Small intestine (tissue), 7 donors: ENCODE results near the gene GAL3ST2. TPM values are rescaled to one million over a fixed set of nuclear protein-coding genes. Genes with fewer than 3 reads are reported as not detected.

Experiments used
- DNase-seq, 2 donors: peaks; one replicate each; pipeline versions ENCODE4 v3.0.0 to v3.0.0-alpha.2; 2013
- FAIRE-seq: peaks from 2 replicates; lab custom pipeline; 2012; peaks lifted over from hg19 to GRCh38; lab: Jason Lieb, UNC
- H3K27ac ChIP-seq, 3 donors: one replicate each; pipeline ENCODE4 v1.5.1; 2013; ENCODE audit warnings: low read length in 2 of 3, mild to moderate bottlenecking in 2 of 3, control low read depth in 1 of 3, inconsistent platforms in 1 of 3, low read depth in 1 of 3, moderate library complexity in 1 of 3
- H3K27me3 ChIP-seq, 3 donors: one replicate each; pipeline ENCODE4 v1.6.1; 2013; ENCODE audit warnings: low read length in 3 of 3, inconsistent platforms in 1 of 3; ENCODE audit not compliant: control insufficient read depth in 3 of 3, insufficient read depth in 3 of 3
- H3K36me3 ChIP-seq, 3 donors: one replicate each; pipeline ENCODE4 v1.6.1; 2013; ENCODE audit warnings: low read length in 3 of 3, inconsistent platforms in 1 of 3, low read depth in 1 of 3, mild to moderate bottlenecking in 1 of 3, moderate library complexity in 1 of 3; ENCODE audit not compliant: control insufficient read depth in 3 of 3, insufficient read depth in 2 of 3
- H3K4me1 ChIP-seq, 3 donors: one replicate each; pipeline ENCODE4 v1.6.1; 2013; ENCODE audit warnings: low read length in 2 of 3, inconsistent platforms in 1 of 3, low read depth in 1 of 3, mild to moderate bottlenecking in 1 of 3, moderate library complexity in 1 of 3; ENCODE audit not compliant: control insufficient read depth in 3 of 3, insufficient read depth in 2 of 3
- H3K4me3 ChIP-seq, 3 donors: one replicate each; pipeline ENCODE4 v1.5.1; 2013; ENCODE audit warnings: low read length in 3 of 3, control low read depth in 1 of 3, inconsistent platforms in 1 of 3, low read depth in 1 of 3, mild to moderate bottlenecking in 1 of 3, moderate library complexity in 1 of 3
- H3K9me3 ChIP-seq, 2 donors: one replicate each; pipeline ENCODE4 v1.6.1; 2013; ENCODE audit warnings: low read depth in 1 of 2, low read length in 1 of 2; ENCODE audit not compliant: control insufficient read depth in 2 of 2, insufficient read depth in 1 of 2
- WGBS, 3 donors: extraction: QIAGEN DNeasy Blood & Tissue Kit; methylation state at CpG; one replicate each; pipeline ENCODE4 v1.1.7; 2013; 5-methylcytosine and 5-hydroxymethylcytosine counted together
- polyA plus RNA-seq, 4 donors: library from polyadenylated mRNA; stranded (reverse) in 3 of 4; unstranded in 1 of 4; fragments of 200-250 nt in 3 of 4; fragments of 120-200 nt in 1 of 4; gene quantifications; one replicate each; pipeline versions ENCODE4 v1.2.1 to v1.2.3, GENCODE V29; 2013
- donor health status: healthy with polysubstance abuse.
- donor health status: control.
- donor health status: control.
- donor health status: Bipolar disorder and iron deficiency.
- donor health status: healthy.

GAL3ST2 gene
- polyA plus RNA-seq, 4 donors, result 0.03 to 0.04 TPM; not detected in 2

GRCh38 chr2:241842067-241842415 is 65.4 kb downstream of the GAL3ST2 start:
- Histone ChIP-seq H3K4me1 (peaks cover 0 to 4% (median 0%) of the 10 kb centered on the region in 3 donors), H3K27ac (no peak overlapping the region), H3K9me3 (no peaks in the 10 kb centered on the region), H3K4me3 (no peak overlapping the region), H3K27me3 (peaks cover 2 to 14% (median 3%) of the 10 kb centered on the region in 3 donors), H3K36me3 (no peaks in the 10 kb centered on the region)
- FAIRE-seq (no peak), DNase-seq (no peak)
- 44 to 81% (median 69%) methylated on average over 11 of the region's 11 CpGs for WGBS, 3 donors

- no peaks in the 10 kb centered on the region for H3K9me3 ChIP-seq
- 40 to 54% (median 47%) methylated on average over 29 of the region's 29 CpGs for WGBS, 3 donors
- H3K27me3 ChIP-seq, result peaks cover 0 to 11% (median 0%) of the 10 kb centered on the region in 3 donors
- no peaks in the 10 kb centered on the region for H3K36me3 ChIP-seq
- peak overlapping the region in 2 of 3 donors; percentile 29 to 56 for H3K27ac ChIP-seq
- H3K4me3 ChIP-seq, result peak overlapping the region in 1 of 3 donors; percentile 20
- peak; percentile 16 to 29 for DNase-seq
- peaks cover 0 to 4% (median 0%) of the 10 kb centered on the region in 3 donors for H3K4me1 ChIP-seq
- no peak for FAIRE-seq
These were observed 66.1 kb downstream of the GAL3ST2 start for GRCh38 chr2:241842620-241843211.

GRCh38 chr2:241843321-241844065 is 66.9 kb downstream of the GAL3ST2 start:
- Histone ChIP-seq H3K4me1 (peaks cover 0 to 4% (median 0%) of the 10 kb centered on the region in 3 donors), H3K36me3 (no peaks in the 10 kb centered on the region), H3K27me3 (peaks cover 0 to 10% (median 0%) of the 10 kb centered on the region in 3 donors), H3K4me3 (peak overlapping the region in 1 of 3 donors; percentile 32), H3K9me3 (no peaks in the 10 kb centered on the region), H3K27ac (peak overlapping the region in 2 of 3 donors; percentile 29 to 56)
- no peak for DNase-seq
- WGBS, 3 donors, result 40 to 48% (median 44%) methylated on average over 34 to 52 of the region's 52 CpGs
- FAIRE-seq, result no peak

- WGBS, 3 donors, result 4 to 6% (median 5%) methylated on average over 41 to 65 of the region's 65 CpGs
- peak overlapping the region in 1 of 3 donors; percentile 71 for H3K27ac ChIP-seq
- FAIRE-seq, result no peak
These were observed 67.6 kb downstream of the GAL3ST2 start for GRCh38 chr2:241844066-241844728.

GRCh38 chr2:241844831-241845578 is 68.4 kb downstream of the GAL3ST2 start:
- Histone ChIP-seq H3K27me3 (peaks cover 0 to 10% (median 0%) of the 10 kb centered on the region in 3 donors), H3K4me1 (peaks cover 0 to 4% (median 0%) of the 10 kb centered on the region in 3 donors), H3K36me3 (no peaks in the 10 kb centered on the region), H3K27ac (peak overlapping the region in 1 of 3 donors; percentile 71), H3K9me3 (no peaks in the 10 kb centered on the region), H3K4me3 (no peak overlapping the region)
- no peak for FAIRE-seq
- DNase-seq, result no peak
- 74 to 81% (median 78%) methylated on average over 37 of the region's 37 CpGs for WGBS, 3 donors

More at GRCh38 chr2:241844066-241844728, 67.6 kb downstream of the GAL3ST2 start:
- no peaks in the 10 kb centered on the region for H3K36me3 ChIP-seq
- peak; percentile 64 to 88 for DNase-seq
- no peaks in the 10 kb centered on the region for H3K9me3 ChIP-seq
- H3K4me3 ChIP-seq, result peak overlapping the region; percentile 18 to 32 (median 22)
- H3K4me1 ChIP-seq, result peaks cover 0 to 4% (median 0%) of the 10 kb centered on the region in 3 donors
- peaks cover 0 to 10% (median 0%) of the 10 kb centered on the region in 3 donors for H3K27me3 ChIP-seq

- WGBS, 3 donors, result 82 to 88% (median 86%) methylated on average over 21 to 22 of the region's 22 CpGs
- Histone ChIP-seq H3K4me1 (peaks cover 0 to 4% (median 0%) of the 10 kb centered on the region in 3 donors), H3K27me3 (peaks cover 0 to 10% (median 0%) of the 10 kb centered on the region in 3 donors), H3K9me3 (no peaks in the 10 kb centered on the region), H3K36me3 (no peaks in the 10 kb centered on the region), H3K4me3 (no peak overlapping the region), H3K27ac (no peak overlapping the region)
- no peak for DNase-seq
- no peak for FAIRE-seq
These were observed 69.8 kb downstream of the GAL3ST2 start for GRCh38 chr2:241846406-241846805.

- DNase-seq (no peak), FAIRE-seq (no peak)
- Histone ChIP-seq H3K36me3 (no peaks in the 10 kb centered on the region), H3K27me3 (peaks cover 0 to 10% (median 0%) of the 10 kb centered on the region in 3 donors), H3K27ac (no peak overlapping the region), H3K9me3 (no peaks in the 10 kb centered on the region), H3K4me1 (peaks cover 0 to 4% (median 0%) of the 10 kb centered on the region in 3 donors), H3K4me3 (no peak overlapping the region)
- 88 to 90% (median 89%) methylated on average over 38 to 39 of the region's 39 CpGs for WGBS, 3 donors
These were observed 72.4 kb downstream of the GAL3ST2 start for GRCh38 chr2:241848761-241849615.
